ENCODE measurements around the gene DDIT4L.

DNA sequence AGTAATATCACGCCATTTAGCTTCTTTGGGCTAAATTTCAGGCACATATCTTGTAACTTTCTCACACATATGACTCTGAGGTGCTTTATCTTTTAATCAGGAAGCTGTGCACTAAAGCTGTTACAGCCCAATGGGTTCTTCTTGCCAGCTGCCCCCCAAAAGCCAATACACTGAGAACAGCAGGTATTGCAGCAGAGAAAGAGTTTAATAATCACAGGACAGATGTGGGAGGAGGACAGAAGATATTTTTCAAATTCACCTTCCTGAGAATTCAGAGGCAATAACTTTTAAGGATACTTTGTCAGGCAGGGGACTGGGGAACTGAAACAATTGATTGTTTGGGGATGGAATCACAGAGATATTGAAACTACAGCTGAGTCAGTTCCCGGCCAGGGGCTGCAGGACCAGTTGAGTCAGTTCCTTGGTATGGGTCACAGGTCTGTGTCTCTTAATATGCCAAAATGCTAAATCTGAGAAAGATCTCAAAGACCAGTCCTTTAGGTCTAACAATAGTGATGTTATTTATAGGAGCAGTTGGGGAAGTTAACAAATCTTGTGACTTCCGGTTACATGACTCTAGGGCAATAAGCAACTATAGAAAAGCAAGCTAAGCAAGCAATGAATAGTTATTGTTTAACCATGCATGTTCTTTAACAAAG lies 28.1 kb downstream of the DDIT4L start:
- no peak for TF ChIP-seq JUND (IDR thresholded peaks at IDR 0.05; ENCODE audit: low read length)
- TF ChIP-seq, protein P1, sequence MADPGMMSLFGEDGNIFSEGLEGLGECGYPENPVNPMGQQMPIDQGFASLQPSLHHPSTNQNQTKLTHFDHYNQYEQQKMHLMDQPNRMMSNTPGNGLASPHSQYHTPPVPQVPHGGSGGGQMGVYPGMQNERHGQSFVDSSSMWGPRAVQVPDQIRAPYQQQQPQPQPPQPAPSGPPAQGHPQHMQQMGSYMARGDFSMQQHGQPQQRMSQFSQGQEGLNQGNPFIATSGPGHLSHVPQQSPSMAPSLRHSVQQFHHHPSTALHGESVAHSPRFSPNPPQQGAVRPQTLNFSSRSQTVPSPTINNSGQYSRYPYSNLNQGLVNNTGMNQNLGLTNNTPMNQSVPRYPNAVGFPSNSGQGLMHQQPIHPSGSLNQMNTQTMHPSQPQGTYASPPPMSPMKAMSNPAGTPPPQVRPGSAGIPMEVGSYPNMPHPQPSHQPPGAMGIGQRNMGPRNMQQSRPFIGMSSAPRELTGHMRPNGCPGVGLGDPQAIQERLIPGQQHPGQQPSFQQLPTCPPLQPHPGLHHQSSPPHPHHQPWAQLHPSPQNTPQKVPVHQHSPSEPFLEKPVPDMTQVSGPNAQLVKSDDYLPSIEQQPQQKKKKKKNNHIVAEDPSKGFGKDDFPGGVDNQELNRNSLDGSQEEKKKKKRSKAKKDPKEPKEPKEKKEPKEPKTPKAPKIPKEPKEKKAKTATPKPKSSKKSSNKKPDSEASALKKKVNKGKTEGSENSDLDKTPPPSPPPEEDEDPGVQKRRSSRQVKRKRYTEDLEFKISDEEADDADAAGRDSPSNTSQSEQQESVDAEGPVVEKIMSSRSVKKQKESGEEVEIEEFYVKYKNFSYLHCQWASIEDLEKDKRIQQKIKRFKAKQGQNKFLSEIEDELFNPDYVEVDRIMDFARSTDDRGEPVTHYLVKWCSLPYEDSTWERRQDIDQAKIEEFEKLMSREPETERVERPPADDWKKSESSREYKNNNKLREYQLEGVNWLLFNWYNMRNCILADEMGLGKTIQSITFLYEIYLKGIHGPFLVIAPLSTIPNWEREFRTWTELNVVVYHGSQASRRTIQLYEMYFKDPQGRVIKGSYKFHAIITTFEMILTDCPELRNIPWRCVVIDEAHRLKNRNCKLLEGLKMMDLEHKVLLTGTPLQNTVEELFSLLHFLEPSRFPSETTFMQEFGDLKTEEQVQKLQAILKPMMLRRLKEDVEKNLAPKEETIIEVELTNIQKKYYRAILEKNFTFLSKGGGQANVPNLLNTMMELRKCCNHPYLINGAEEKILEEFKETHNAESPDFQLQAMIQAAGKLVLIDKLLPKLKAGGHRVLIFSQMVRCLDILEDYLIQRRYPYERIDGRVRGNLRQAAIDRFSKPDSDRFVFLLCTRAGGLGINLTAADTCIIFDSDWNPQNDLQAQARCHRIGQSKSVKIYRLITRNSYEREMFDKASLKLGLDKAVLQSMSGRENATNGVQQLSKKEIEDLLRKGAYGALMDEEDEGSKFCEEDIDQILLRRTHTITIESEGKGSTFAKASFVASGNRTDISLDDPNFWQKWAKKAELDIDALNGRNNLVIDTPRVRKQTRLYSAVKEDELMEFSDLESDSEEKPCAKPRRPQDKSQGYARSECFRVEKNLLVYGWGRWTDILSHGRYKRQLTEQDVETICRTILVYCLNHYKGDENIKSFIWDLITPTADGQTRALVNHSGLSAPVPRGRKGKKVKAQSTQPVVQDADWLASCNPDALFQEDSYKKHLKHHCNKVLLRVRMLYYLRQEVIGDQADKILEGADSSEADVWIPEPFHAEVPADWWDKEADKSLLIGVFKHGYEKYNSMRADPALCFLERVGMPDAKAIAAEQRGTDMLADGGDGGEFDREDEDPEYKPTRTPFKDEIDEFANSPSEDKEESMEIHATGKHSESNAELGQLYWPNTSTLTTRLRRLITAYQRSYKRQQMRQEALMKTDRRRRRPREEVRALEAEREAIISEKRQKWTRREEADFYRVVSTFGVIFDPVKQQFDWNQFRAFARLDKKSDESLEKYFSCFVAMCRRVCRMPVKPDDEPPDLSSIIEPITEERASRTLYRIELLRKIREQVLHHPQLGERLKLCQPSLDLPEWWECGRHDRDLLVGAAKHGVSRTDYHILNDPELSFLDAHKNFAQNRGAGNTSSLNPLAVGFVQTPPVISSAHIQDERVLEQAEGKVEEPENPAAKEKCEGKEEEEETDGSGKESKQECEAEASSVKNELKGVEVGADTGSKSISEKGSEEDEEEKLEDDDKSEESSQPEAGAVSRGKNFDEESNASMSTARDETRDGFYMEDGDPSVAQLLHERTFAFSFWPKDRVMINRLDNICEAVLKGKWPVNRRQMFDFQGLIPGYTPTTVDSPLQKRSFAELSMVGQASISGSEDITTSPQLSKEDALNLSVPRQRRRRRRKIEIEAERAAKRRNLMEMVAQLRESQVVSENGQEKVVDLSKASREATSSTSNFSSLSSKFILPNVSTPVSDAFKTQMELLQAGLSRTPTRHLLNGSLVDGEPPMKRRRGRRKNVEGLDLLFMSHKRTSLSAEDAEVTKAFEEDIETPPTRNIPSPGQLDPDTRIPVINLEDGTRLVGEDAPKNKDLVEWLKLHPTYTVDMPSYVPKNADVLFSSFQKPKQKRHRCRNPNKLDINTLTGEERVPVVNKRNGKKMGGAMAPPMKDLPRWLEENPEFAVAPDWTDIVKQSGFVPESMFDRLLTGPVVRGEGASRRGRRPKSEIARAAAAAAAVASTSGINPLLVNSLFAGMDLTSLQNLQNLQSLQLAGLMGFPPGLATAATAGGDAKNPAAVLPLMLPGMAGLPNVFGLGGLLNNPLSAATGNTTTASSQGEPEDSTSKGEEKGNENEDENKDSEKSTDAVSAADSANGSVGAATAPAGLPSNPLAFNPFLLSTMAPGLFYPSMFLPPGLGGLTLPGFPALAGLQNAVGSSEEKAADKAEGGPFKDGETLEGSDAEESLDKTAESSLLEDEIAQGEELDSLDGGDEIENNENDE (IDR thresholded peaks at IDR 0.05; ENCODE audit: insufficient replicate concordance, low read length), result no peak
- no peak for TF ChIP-seq POLR2A (IDR thresholded peaks at IDR 0.05; ENCODE audit: control extremely low read depth in 1 of 2, low read depth in 2 of 2, low read length in 2 of 2)
- TF ChIP-seq ATF3 (IDR thresholded peaks at IDR 0.05; ENCODE audit: insufficient read depth, low read depth, low read length), result no peak
- TF ChIP-seq, protein P2, sequence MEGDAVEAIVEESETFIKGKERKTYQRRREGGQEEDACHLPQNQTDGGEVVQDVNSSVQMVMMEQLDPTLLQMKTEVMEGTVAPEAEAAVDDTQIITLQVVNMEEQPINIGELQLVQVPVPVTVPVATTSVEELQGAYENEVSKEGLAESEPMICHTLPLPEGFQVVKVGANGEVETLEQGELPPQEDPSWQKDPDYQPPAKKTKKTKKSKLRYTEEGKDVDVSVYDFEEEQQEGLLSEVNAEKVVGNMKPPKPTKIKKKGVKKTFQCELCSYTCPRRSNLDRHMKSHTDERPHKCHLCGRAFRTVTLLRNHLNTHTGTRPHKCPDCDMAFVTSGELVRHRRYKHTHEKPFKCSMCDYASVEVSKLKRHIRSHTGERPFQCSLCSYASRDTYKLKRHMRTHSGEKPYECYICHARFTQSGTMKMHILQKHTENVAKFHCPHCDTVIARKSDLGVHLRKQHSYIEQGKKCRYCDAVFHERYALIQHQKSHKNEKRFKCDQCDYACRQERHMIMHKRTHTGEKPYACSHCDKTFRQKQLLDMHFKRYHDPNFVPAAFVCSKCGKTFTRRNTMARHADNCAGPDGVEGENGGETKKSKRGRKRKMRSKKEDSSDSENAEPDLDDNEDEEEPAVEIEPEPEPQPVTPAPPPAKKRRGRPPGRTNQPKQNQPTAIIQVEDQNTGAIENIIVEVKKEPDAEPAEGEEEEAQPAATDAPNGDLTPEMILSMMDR (IDR thresholded peaks at IDR 0.05; ENCODE audit: control extremely low read depth in 1 of 3, insufficient read depth in 1 of 3, low read depth in 1 of 3, low read length in 3 of 3), result no peak
- TF ChIP-seq EP300 (IDR thresholded peaks at IDR 0.05; ENCODE audit: borderline replicate concordance in 1 of 2, low read depth in 2 of 2, low read length in 2 of 2), result no peak
- TF ChIP-seq POLR2AphosphoS5 (IDR thresholded peaks at IDR 0.05; ENCODE audit: low read depth, low read length), result no peak
- TF ChIP-seq SIN3A (conservative IDR thresholded peaks at IDR 0.05 in 1 of 2, IDR thresholded peaks at IDR 0.05 in 1 of 2; ENCODE audit: low read depth in 1 of 2, low read length in 2 of 2), result no peak
- no peak for TF ChIP-seq CREB1 (IDR thresholded peaks at IDR 0.05)
- no peak for TF ChIP-seq CHD2 (IDR thresholded peaks at IDR 0.05; ENCODE audit: low read length)
